ENCODE results near the gene PRSS2.

DNA sequence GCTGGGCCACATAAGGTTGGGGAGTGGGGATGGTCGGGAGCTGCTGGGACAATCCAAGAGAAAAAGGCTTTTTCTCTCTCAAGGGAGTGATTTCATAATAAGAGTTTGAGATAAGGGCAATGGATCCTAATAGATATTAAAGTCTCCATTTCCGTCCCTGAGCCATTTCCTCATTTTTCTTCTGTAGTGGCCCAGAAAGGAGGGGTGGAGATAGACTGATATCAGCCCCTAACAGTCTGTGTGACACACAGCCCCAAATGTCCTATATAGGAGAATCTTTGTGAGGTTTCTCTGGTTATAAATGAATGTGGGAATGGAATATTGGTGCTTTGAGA lies 35.2 kb downstream of the PRSS2 start:
- TF ChIP-seq, protein P1, sequence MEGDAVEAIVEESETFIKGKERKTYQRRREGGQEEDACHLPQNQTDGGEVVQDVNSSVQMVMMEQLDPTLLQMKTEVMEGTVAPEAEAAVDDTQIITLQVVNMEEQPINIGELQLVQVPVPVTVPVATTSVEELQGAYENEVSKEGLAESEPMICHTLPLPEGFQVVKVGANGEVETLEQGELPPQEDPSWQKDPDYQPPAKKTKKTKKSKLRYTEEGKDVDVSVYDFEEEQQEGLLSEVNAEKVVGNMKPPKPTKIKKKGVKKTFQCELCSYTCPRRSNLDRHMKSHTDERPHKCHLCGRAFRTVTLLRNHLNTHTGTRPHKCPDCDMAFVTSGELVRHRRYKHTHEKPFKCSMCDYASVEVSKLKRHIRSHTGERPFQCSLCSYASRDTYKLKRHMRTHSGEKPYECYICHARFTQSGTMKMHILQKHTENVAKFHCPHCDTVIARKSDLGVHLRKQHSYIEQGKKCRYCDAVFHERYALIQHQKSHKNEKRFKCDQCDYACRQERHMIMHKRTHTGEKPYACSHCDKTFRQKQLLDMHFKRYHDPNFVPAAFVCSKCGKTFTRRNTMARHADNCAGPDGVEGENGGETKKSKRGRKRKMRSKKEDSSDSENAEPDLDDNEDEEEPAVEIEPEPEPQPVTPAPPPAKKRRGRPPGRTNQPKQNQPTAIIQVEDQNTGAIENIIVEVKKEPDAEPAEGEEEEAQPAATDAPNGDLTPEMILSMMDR (IDR thresholded peaks at IDR 0.05; ENCODE audit: low read depth, low read length) = no peak
- no peak for TF ChIP-seq EZH2phosphoT487 (IDR thresholded peaks at IDR 0.05; ENCODE audit: low read depth)

All from OCI-LY3 (cell line).